NCI-H748 (cell line): ENCODE data around the gene AJAP1.

Experiments
- DNase-seq: peaks from one replicate; lab custom pipeline; 2025; ENCODE audit not compliant: unreplicated experiment; lab: John Stamatoyannopoulos, UW

Gene AJAP1

GRCh38 chr1:4726620-4727341 lies 72.4 kb downstream of the AJAP1 start:
- no peak for DNase-seq

- DNase-seq: no peak
These were observed 74.1 kb downstream of the AJAP1 start for GRCh38 chr1:4728319-4729089.

- DNase-seq: no peak
These were observed 74.7 kb downstream of the AJAP1 start for GRCh38 chr1:4729090-4729471.

- no peak for DNase-seq
These were observed 75.7 kb downstream of the AJAP1 start for GRCh38 chr1:4730078-4730477.

- DNase-seq: peak; percentile 0
These were observed 79.2 kb downstream of the AJAP1 start for GRCh38 chr1:4733446-4734177.

- DNase-seq: no peak
These were observed 79.8 kb downstream of the AJAP1 start for GRCh38 chr1:4734219-4734618.

GRCh38 chr1:4734791-4735190 lies 80.4 kb downstream of the AJAP1 start:
- DNase-seq: no peak

GRCh38 chr1:4736254-4736653 lies 81.8 kb downstream of the AJAP1 start:
- DNase-seq: no peak

- no peak for DNase-seq
These were observed 87.5 kb downstream of the AJAP1 start for GRCh38 chr1:4741876-4742423.

GRCh38 chr1:4743978-4744750 lies 89.8 kb downstream of the AJAP1 start:
- no peak for DNase-seq

- no peak for DNase-seq
These were observed 91.2 kb downstream of the AJAP1 start for GRCh38 chr1:4745560-4745959.

GRCh38 chr1:4749406-4749805 lies 95.0 kb downstream of the AJAP1 start:
- DNase-seq: no peak

- no peak for DNase-seq
These were observed 95.8 kb downstream of the AJAP1 start for GRCh38 chr1:4750177-4750576.

- no peak for DNase-seq
These were observed 97.7 kb downstream of the AJAP1 start for GRCh38 chr1:4752059-4752458.

- DNase-seq: no peak
These were observed 100.4 kb downstream of the AJAP1 start for GRCh38 chr1:4754816-4755215.

- DNase-seq: peak; percentile 36
These were observed 101.0 kb downstream of the AJAP1 start for GRCh38 chr1:4755301-4755845.

GRCh38 chr1:4755864-4756504 lies 101.6 kb downstream of the AJAP1 start:
- DNase-seq: no peak

GRCh38 chr1:4756851-4757580 lies 102.6 kb downstream of the AJAP1 start:
- DNase-seq: no peak

GRCh38 chr1:4759671-4760070 lies 105.3 kb downstream of the AJAP1 start:
- no peak for DNase-seq
